Lung (tissue), 12 donors: ENCODE measurements around the gene SPI1. TPM values are rescaled to one million over a fixed set of nuclear protein-coding genes. Genes with fewer than 3 reads are reported as not detected.

Experiments
- ATAC-seq: fragments of 200-7000 bp; cut with Tn5 transposase; one replicate; pipeline ENCODE4 v1.9.1; 2020; ENCODE audit warnings: moderate number of reproducible peaks; ENCODE audit not compliant: insufficient read depth, low FRiP score
- DNase-seq, 3 donors: peaks; one replicate each; pipeline ENCODE4 v3.0.0-alpha.2; 2013 to 2017
- H3K27ac ChIP-seq, 2 donors: one replicate each; pipeline ENCODE4 v1.5.1; 2013; ENCODE audit warnings: mild to moderate bottlenecking in 2 of 2, moderate library complexity in 2 of 2, control low read depth in 1 of 2, inconsistent platforms in 1 of 2, low read depth in 1 of 2, low read length in 1 of 2
- H3K27me3 ChIP-seq, 3 donors: one replicate each; pipeline ENCODE4 v1.5.1; 2013; ENCODE audit warnings: low read length in 2 of 3; ENCODE audit not compliant: control insufficient read depth in 3 of 3, insufficient read depth in 3 of 3
- H3K36me3 ChIP-seq, 4 donors: one replicate each; pipeline ENCODE4 v1.5.1; 2013; ENCODE audit warnings: low read length in 4 of 4, mild to moderate bottlenecking in 1 of 4, moderate library complexity in 1 of 4; ENCODE audit not compliant: control insufficient read depth in 4 of 4, insufficient read depth in 4 of 4
- H3K4me1 ChIP-seq, 5 donors: one replicate each; pipeline ENCODE4 v1.5.1; 2013; ENCODE audit warnings: low read length in 5 of 5, mild to moderate bottlenecking in 2 of 5, moderate library complexity in 1 of 5; ENCODE audit not compliant: control insufficient read depth in 5 of 5, insufficient read depth in 5 of 5
- H3K4me3 ChIP-seq: one replicate; pipeline ENCODE4 v1.5.1; 2013; ENCODE audit warnings: mild to moderate bottlenecking, control low read depth, moderate library complexity
- H3K9ac ChIP-seq, 2 donors: one replicate each; pipeline ENCODE4 v1.5.1; 2013; ENCODE audit warnings: low read length in 2 of 2, control low read depth in 1 of 2; ENCODE audit not compliant: insufficient read depth in 1 of 2
- H3K9me3 ChIP-seq, 4 donors: one replicate each; pipeline ENCODE4 v1.5.1; 2013; ENCODE audit warnings: low read length in 3 of 4, mild to moderate bottlenecking in 1 of 4, moderate library complexity in 1 of 4; ENCODE audit not compliant: control insufficient read depth in 4 of 4, insufficient read depth in 3 of 4
- whole genome bisulfite sequencing, 2 donors: extraction: QIAGEN DNeasy Blood & Tissue Kit; methylation state at CpG; one replicate each; pipeline ENCODE4 v1.1.7; 2013; 5-methylcytosine and 5-hydroxymethylcytosine counted together
- polyA plus RNA-seq, 2 donors: library from polyadenylated mRNA; stranded (reverse); fragments of 200-250 nt; gene quantifications; one replicate each; pipeline ENCODE4 v1.2.1, GENCODE V29; 2013
- total RNA-seq, 2 donors: library from RNA; depleted of rRNA in 1 of 2; stranded (reverse); fragments of >200 nt in 1 of 2; gene quantifications; one replicate each; pipeline ENCODE4 v1.2.1, GENCODE V29; 2014 to 2021
- TF ChIP-seq, protein P1 (sequence below): IDR thresholded peaks from 2 replicates; pipeline ENCODE4 v1.5.1; 2012; ENCODE audit warnings: mild to moderate bottlenecking; ENCODE audit errors: control extremely low read depth, extremely low read depth
- donor health status: control.
- donor health status: control.
- donor health status: Bipolar disorder and iron deficiency.
- donor health status: healthy.
- donor health status: DM: yes; HTN: yes; CAD: no.

Gene SPI1
- total and polyA plus RNA-seq, 4 donors, result 27.6 to 344 (median 156) TPM

DNA sequence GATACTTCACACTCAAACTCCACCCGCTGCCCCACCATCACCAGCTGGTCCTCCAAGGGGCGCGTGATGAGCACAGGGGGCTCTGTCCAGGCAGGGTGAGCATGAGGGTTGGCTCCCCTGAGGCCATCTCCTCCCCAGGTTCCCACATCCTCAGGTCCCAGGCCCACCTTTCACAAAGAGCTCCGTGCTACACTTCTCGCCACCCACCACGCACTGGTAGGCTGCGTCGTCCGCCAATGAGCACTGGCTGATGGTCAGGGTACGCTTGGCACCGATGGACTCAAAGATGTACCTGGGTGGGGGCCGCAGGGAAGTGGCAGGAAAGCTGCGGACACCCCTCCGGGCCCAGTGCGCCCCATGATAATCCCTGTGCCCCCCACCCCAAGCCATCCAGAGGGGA lies 35.5 kb downstream of the SPI1 start:
- Histone ChIP-seq H3K9me3 (peaks cover 0 to 2% (median 0%) of the 10 kb centered on the region in 4 donors), H3K4me1 (no peaks in the 10 kb centered on the region), H3K9ac (no peak overlapping the region), H3K4me3 (no peak overlapping the region), H3K36me3 (peaks cover 0 to 2% (median 0%) of the 10 kb centered on the region in 4 donors), H3K27ac (no peak overlapping the region), H3K27me3 (no peaks in the 10 kb centered on the region)
- WGBS, 2 donors, result 95 to 97% methylated on average over 15 of the region's 15 CpGs
- ATAC-seq (no peak), DNase-seq (no peak)
- TF ChIP-seq, protein P1, sequence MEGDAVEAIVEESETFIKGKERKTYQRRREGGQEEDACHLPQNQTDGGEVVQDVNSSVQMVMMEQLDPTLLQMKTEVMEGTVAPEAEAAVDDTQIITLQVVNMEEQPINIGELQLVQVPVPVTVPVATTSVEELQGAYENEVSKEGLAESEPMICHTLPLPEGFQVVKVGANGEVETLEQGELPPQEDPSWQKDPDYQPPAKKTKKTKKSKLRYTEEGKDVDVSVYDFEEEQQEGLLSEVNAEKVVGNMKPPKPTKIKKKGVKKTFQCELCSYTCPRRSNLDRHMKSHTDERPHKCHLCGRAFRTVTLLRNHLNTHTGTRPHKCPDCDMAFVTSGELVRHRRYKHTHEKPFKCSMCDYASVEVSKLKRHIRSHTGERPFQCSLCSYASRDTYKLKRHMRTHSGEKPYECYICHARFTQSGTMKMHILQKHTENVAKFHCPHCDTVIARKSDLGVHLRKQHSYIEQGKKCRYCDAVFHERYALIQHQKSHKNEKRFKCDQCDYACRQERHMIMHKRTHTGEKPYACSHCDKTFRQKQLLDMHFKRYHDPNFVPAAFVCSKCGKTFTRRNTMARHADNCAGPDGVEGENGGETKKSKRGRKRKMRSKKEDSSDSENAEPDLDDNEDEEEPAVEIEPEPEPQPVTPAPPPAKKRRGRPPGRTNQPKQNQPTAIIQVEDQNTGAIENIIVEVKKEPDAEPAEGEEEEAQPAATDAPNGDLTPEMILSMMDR, result no peak

DNA sequence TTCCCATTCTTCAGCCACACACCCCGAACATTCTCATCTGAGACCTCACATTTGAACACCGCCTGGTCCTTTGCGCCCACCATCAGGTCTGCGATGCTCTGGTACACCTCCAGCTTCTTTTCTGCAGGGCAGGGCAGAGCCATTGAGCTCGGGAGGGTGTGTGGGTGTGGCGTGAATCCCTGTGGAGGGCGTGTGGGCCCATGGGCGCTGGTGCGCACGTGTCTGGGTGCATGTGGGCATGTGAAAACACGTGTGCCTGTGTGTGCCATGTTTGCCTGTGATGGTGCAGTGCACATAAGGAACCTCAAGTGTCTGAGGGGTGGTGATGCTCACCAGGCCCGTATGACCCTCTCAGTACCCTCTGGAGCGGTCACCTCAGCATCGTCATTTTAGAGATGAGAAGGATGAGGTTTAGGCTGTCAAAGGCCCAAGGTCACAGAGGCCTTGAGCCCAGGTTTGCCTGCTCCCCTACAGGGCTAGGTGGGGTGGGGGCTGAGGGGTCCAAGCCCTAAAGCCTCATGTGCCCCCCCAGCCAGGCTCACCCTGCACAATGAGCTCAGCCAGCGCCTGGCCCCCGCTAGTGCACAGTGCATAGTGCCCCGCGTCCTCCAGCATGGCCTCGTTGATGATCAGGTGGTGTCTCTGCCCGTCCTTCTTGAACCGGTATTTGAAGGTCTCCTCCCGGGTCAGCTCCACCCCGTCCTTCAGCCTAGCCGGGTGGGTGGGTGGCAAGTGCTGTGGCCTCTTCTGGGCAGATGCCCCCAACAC lies 36.1 kb downstream of the SPI1 start:
- peaks cover 0 to 2% (median 0%) of the 10 kb centered on the region in 4 donors for H3K36me3 ChIP-seq
- peaks cover 0 to 2% (median 0%) of the 10 kb centered on the region in 4 donors for H3K9me3 ChIP-seq
- H3K4me1 ChIP-seq, result no peaks in the 10 kb centered on the region
- ATAC-seq, result no peak
- no peak overlapping the region for H3K4me3 ChIP-seq
- WGBS, 2 donors, result 89 to 94% methylated on average over 24 of the region's 24 CpGs
- no peak for DNase-seq
- no peaks in the 10 kb centered on the region for H3K27me3 ChIP-seq
- no peak overlapping the region for H3K9ac ChIP-seq
- TF ChIP-seq, protein P1, result no peak
- H3K27ac ChIP-seq, result no peak overlapping the region

DNA sequence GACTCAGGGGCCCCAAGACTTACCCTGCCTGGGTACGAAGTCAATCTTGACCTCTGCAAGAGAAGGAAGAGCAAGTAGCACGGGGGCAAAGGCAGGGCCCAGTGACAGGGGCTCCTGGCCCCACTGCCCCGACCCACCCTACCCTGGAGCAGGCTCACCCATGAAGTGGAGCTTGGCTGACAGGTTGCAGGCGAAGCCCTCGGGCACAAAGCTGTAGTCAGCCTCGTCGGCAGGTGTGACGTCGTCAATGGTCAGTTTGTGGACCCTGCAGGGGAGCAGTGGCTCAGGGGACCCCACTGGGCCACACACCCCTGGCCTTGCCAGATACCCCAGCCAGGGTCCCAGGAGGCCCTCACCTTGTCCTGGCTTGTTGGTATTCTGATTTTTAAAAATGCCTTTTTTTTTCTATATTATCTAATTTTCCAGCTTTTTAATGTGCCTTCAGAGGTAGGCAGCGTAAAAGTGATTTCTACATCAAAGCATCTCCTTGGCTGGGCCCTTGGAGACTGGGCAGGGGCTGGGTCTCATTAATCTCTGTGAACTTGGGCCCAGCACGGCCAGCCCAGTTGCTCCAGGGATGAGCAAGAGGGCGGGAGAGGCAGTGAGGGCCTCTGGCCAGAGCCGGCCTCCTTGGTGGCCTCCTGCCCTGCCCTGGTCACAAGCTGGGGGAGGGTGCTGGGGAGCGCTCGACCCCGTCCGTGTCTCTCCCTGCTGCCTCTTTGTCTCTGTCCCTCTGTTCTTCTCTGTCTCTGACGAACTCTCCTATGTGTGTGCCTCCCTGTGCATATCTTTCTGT lies 37.2 kb downstream of the SPI1 start:
- no peaks in the 10 kb centered on the region for H3K27me3 ChIP-seq
- ATAC-seq (no peak), DNase-seq (no peak)
- H3K4me3 ChIP-seq, result no peak overlapping the region
- peaks cover 0 to 2% (median 0%) of the 10 kb centered on the region in 4 donors for H3K9me3 ChIP-seq
- WGBS, 2 donors, result 69 to 85% methylated on average over 18 of the region's 18 CpGs
- no peak overlapping the region for H3K27ac ChIP-seq
- TF ChIP-seq, protein P1, result no peak
- H3K4me1 ChIP-seq, result no peaks in the 10 kb centered on the region
- peaks cover 0 to 2% (median 0%) of the 10 kb centered on the region in 4 donors for H3K36me3 ChIP-seq
- H3K9ac ChIP-seq, result no peak overlapping the region
